HCT116 (cell line): ENCODE data around the gene TM9SF4. TPM values are rescaled to one million over a fixed set of nuclear protein-coding genes. Genes with fewer than 3 reads are reported as not detected.

Experiments used
- ATAC-seq: fragments of 200-7000 bp; cut with Tn5 transposase; 2 replicates; pipeline ENCODE4 v1.9.1; 2020; ENCODE audit warnings: mild to moderate bottlenecking, moderate library complexity
- BruUV-seq: library from RNA; stranded (reverse); fragments of 400-500 nt; replicated peaks from 2 replicates; lab custom pipeline; 2021; lab: Mats Ljungman, UMichigan
- CTCF ChIA-PET: fragments of 300-600 bp; sonication (Branson Sonifier 250); formaldehyde crosslinking; loops from one replicate; lab custom pipeline; 2021; ENCODE audit warnings: antibody characterized with exemption; lab: Charles Lee
- POLR2A ChIA-PET: fragments of 300-600, 350-600 bp; sonication (Branson Sonifier 250); formaldehyde crosslinking; loops from one replicate; lab custom pipeline; 2021; ENCODE audit warnings: antibody characterized with exemption; lab: Charles Lee
- RAD21 ChIA-PET, 2 experiments: fragments of 300-600 bp; sonication (Branson Sonifier 250); formaldehyde crosslinking; loops; one replicate each; lab custom pipeline; 2023; ENCODE audit warnings: low total read pairs in 2 of 2; ENCODE audit not compliant: uncharacterized antibody in 2 of 2, unreplicated experiment in 2 of 2, low non-redundant PET in 1 of 2; lab: Charles Lee
- DNase-seq: peaks from one replicate; pipeline ENCODE4 v3.0.0-alpha.2; 2010; ENCODE audit warnings: low read depth, low spot score
- H2AFZ ChIP-seq: fragments of 200-600 bp; shearing (Covaris generic), sonication (generic); 2 replicates; pipeline ENCODE4 v1.6.1; 2017; ENCODE audit warnings: low read depth, mixed run types, mixed read lengths, antibody characterized with exemption, low read length; ENCODE audit not compliant: poor library complexity, severe bottlenecking
- H3K27ac ChIP-seq: 2 replicates; pipeline ENCODE4 v1.5.1; 2012; ENCODE audit warnings: low read depth, low read length
- H3K27me3 ChIP-seq: fragments of 200-600 bp; sonication (generic); 2 replicates; pipeline ENCODE4 v1.6.1; 2016; ENCODE audit warnings: mixed run types, low read length, mixed read lengths; ENCODE audit not compliant: insufficient read depth
- H3K36me3 ChIP-seq, 2 experiments: fragments of 200-500 bp in 1 of 2; fragments of 200-600 bp in 1 of 2; sonication (Bioruptor generic) in 1 of 2; sonication (generic) in 1 of 2; 2 replicates each; pipeline versions ENCODE4 v1.5.1 to v1.6.1; 2014 to 2016; ENCODE audit warnings: low read length in 2 of 2, inconsistent platforms in 1 of 2, mixed read lengths in 1 of 2, mixed run types in 1 of 2; ENCODE audit not compliant: insufficient read depth in 2 of 2, control insufficient read depth in 1 of 2
- H3K4me1 ChIP-seq, 2 experiments: fragments of 200-600 bp in 1 of 2; sonication (generic) in 1 of 2; 2 replicates each; pipeline versions ENCODE4 v1.5.1 to v1.6.1; 2012 to 2017; ENCODE audit warnings: low read length in 2 of 2, inconsistent platforms in 1 of 2, mild to moderate bottlenecking in 1 of 2, mixed read lengths in 1 of 2, mixed run types in 1 of 2, moderate library complexity in 1 of 2; ENCODE audit not compliant: insufficient read depth in 2 of 2, control insufficient read depth in 1 of 2
- H3K4me2 ChIP-seq: fragments of 200-600 bp; sonication (generic); 2 replicates; pipeline ENCODE4 v1.6.1; 2017; ENCODE audit warnings: mixed run types, low read length, mixed read lengths
- H3K4me3 ChIP-seq, 2 experiments: fragments of 200-600 bp in 1 of 2; sonication (generic) in 1 of 2; replicated peaks in 1 of 2; 2 replicates each; pipeline ENCODE4 v1.5.1; 2011 to 2016; ENCODE audit warnings: low read length in 2 of 2, control low read depth in 1 of 2, low read depth in 1 of 2, mild to moderate bottlenecking in 1 of 2, mixed read lengths in 1 of 2, mixed run types in 1 of 2
- H3K79me2 ChIP-seq: fragments of 200-600 bp; sonication (generic); 2 replicates; pipeline ENCODE4 v1.6.1; 2017; ENCODE audit warnings: mild to moderate bottlenecking, mixed run types, low read length, moderate library complexity, mixed read lengths; ENCODE audit not compliant: insufficient read depth
- H3K9ac ChIP-seq: fragments of 200-600 bp; sonication (generic); 2 replicates; pipeline ENCODE4 v1.6.1; 2016; ENCODE audit warnings: low read length, mixed read lengths
- H3K9me2 ChIP-seq: fragments of 200-600 bp; sonication (generic), shearing (Covaris generic); 2 replicates; pipeline ENCODE4 v1.6.1; 2017; ENCODE audit warnings: mixed run types, mild to moderate bottlenecking, moderate library complexity; ENCODE audit not compliant: insufficient read depth
- H3K9me3 ChIP-seq, 2 experiments: fragments of 200-500 bp in 1 of 2; fragments of 200-600 bp in 1 of 2; sonication (Bioruptor generic) in 1 of 2; sonication (generic) in 1 of 2; 2 replicates each; pipeline ENCODE4 v1.6.1; 2014 to 2017; ENCODE audit warnings: low read length in 2 of 2, mixed read lengths in 2 of 2, inconsistent platforms in 1 of 2, low read depth in 1 of 2, mild to moderate bottlenecking in 1 of 2, mixed run types in 1 of 2, moderate library complexity in 1 of 2; ENCODE audit not compliant: control insufficient read depth in 1 of 2, insufficient read depth in 1 of 2
- H4K20me1 ChIP-seq: fragments of 200-600 bp; sonication (generic), shearing (Covaris generic); 2 replicates; pipeline ENCODE4 v1.6.1; 2017; ENCODE audit warnings: mixed run types, mild to moderate bottlenecking, moderate library complexity; ENCODE audit not compliant: insufficient read depth
- ATF3 ChIP-seq: IDR thresholded peaks from 2 replicates; pipeline ENCODE4 v1.6.1; 2012
- CEBPB ChIP-seq: IDR thresholded peaks from 2 replicates; pipeline ENCODE4 v1.6.1; 2012; ENCODE audit warnings: low read depth
- ELF1 ChIP-seq: IDR thresholded peaks from 2 replicates; pipeline ENCODE4 v1.6.1; 2012; ENCODE audit warnings: low read depth, borderline replicate concordance
- EZH2 ChIP-seq: fragments of 200-600 bp; sonication (generic); IDR thresholded peaks from 2 replicates; pipeline ENCODE4 v1.6.1; 2017; ENCODE audit warnings: antibody characterized with exemption, mixed run types
- EZH2phosphoT487 ChIP-seq: fragments of 200-600 bp; IDR thresholded peaks from 2 replicates; pipeline ENCODE4 v1.6.1; 2018; ENCODE audit warnings: antibody characterized with exemption, borderline replicate concordance
- FOSL1 ChIP-seq: IDR thresholded peaks from 2 replicates; pipeline ENCODE4 v1.6.1; 2012; ENCODE audit warnings: low read depth
- JUND ChIP-seq: IDR thresholded peaks from 2 replicates; pipeline ENCODE4 v1.6.1; 2012
- POLR2A ChIP-seq: IDR thresholded peaks from 2 replicates; pipeline ENCODE4 v1.7.0; 2011; ENCODE audit warnings: borderline replicate concordance; ENCODE audit not compliant: insufficient read depth, insufficient read length; ENCODE audit errors: extremely low read depth
- RAD21 ChIP-seq: IDR thresholded peaks from 2 replicates; pipeline ENCODE4 v1.6.1; 2012; ENCODE audit warnings: low read depth, mild to moderate bottlenecking
- REST ChIP-seq: IDR thresholded peaks from 2 replicates; pipeline ENCODE4 v1.6.1; 2012; ENCODE audit warnings: low read depth
- SIN3A ChIP-seq: IDR thresholded peaks from 2 replicates; pipeline ENCODE4 v1.6.1; 2012; ENCODE audit warnings: low read depth
- SP1 ChIP-seq: IDR thresholded peaks from 2 replicates; pipeline ENCODE4 v1.6.1; 2012; ENCODE audit warnings: low read depth
- SRF ChIP-seq: IDR thresholded peaks from 2 replicates; pipeline ENCODE4 v1.6.1; 2012; ENCODE audit warnings: low read depth
- TCF7L2 ChIP-seq: IDR thresholded peaks from 2 replicates; pipeline ENCODE4 v1.7.0; 2011; ENCODE audit warnings: borderline replicate concordance, inconsistent platforms; ENCODE audit not compliant: insufficient read depth, insufficient read length; ENCODE audit errors: extremely low read depth
- YY1 ChIP-seq: IDR thresholded peaks from 2 replicates; pipeline ENCODE4 v1.6.1; 2011; ENCODE audit warnings: low read length, low read depth, moderate library complexity, mild to moderate bottlenecking; ENCODE audit not compliant: insufficient replicate concordance; ENCODE audit errors: extremely low read depth
- ZFX ChIP-seq: fragments of 450-650 bp; IDR thresholded peaks from 2 replicates; pipeline ENCODE4 v1.6.1; 2017
- ZNF274 ChIP-seq: fragments of 200-500 bp; sonication (Bioruptor generic); IDR thresholded peaks from 2 replicates; pipeline ENCODE4 v1.6.1; 2014; ENCODE audit warnings: mild to moderate bottlenecking, low read depth, low read length, inconsistent platforms
- intact Hi-C: fragments of 100-400 bp; cut with micrococcal nuclease; formaldehyde crosslinking; loops from 2 replicates; pipeline ENCODE4 v1.10.0; 2022
- total RNA-seq: library from RNA; stranded (reverse); gene quantifications from one replicate; pipeline ENCODE4 v1.2.1, GENCODE V29; 2021; ENCODE audit not compliant: unreplicated experiment

Gene TM9SF4
- total RNA-seq, 1 experiment from 2014 or later: 51.2 TPM

GRCh38 chr20:32111156-32111686 is 1.7 kb downstream of the TM9SF4 start:
- H3K36me3 ChIP-seq: peaks cover 7 to 8% of the 10 kb centered on the region in 2 experiments; a peak in 2 of 4 replicates
- peak overlapping the region; percentile 86 for H3K4me2 ChIP-seq
- H3K27me3 ChIP-seq: no peaks in the 10 kb centered on the region
- no peak overlapping the region for H2AFZ ChIP-seq
- H3K4me3 ChIP-seq: peak overlapping the region in 1 of 2 experiments; percentile 90; a peak in 2 of 4 replicates
- DNase-seq: no peak
- peaks cover 67% of the 10 kb centered on the region for H3K79me2 ChIP-seq
- H3K9ac ChIP-seq: peak overlapping the region; percentile 95
- H3K4me1 ChIP-seq: peaks cover 6 to 17% of the 10 kb centered on the region in 2 experiments
- no peak overlapping the region for H3K27ac ChIP-seq
- TF ChIP-seq JUND (no peak), ELF1 (no peak), EZH2 (no peak), RAD21 (no peak), ZNF274 (no peak), POLR2A (no peak), CEBPB (no peak), SIN3A (no peak), SP1 (no peak), ZFX (no peak), SRF (no peak), ATF3 (no peak), FOSL1 (no peak), EZH2phosphoT487 (no peak), REST (no peak), TCF7L2 (no peak), YY1 (no peak)
- TSS peak; percentile 50 for BruUV-seq
- no peaks in the 10 kb centered on the region for H3K9me3 ChIP-seq
- intact Hi-C loops: no loop called here
- ChIA-PET RAD21 (no interaction called here), CTCF (no interaction called here), POLR2A (no interaction called here)
- H4K20me1 ChIP-seq: peaks cover 6% of the 10 kb centered on the region; the same call in 1 of the 2 replicates
- no peak for ATAC-seq
- no peaks in the 10 kb centered on the region for H3K9me2 ChIP-seq
